ENCODE measurements around the gene CPXM1.
"Not testable (repeated sequence)": the region's sequence is repeated elsewhere in the genome, so short reads cannot be mapped to it uniquely, and the experiment has no call there.

CPXM1 gene

GRCh38 chr20:2800521-2801285 is at the start of gene CPXM1:
TSS of gene CPXM1 (minus strand) at chr20:2800627. CDS start at chr20:2800572, 55 bp downstream.
- peak in 1 of 2 donors; percentile 22 for ATAC-seq

GRCh38 chr20:2849529-2849928 is 49.1 kb upstream of the CPXM1 start:
- peak; percentile 41 to 51 for ATAC-seq

DNA sequence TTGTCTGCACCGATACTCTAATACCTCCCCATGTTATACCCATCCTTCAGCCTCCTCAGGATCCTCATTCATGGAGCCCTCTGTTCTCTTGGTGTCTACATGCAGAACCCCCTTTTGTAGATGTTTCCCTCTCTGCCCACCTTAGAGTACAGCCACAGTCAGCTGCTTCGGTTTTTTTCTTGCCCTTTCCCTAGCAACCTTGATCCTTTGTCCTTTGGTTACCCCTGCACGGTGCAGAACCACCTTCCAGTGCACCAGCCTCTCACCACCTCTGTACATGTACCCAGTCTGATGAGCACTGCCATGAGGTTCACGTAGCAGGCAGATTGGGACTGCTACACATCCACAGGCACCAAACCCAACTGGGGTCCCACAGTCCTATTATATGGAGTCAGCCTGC is 47.4 kb upstream of the CPXM1 start:
- no peak for ATAC-seq

GRCh38 chr20:2846698-2847097 is 46.3 kb upstream of the CPXM1 start:
- ATAC-seq = no peak

DNA sequence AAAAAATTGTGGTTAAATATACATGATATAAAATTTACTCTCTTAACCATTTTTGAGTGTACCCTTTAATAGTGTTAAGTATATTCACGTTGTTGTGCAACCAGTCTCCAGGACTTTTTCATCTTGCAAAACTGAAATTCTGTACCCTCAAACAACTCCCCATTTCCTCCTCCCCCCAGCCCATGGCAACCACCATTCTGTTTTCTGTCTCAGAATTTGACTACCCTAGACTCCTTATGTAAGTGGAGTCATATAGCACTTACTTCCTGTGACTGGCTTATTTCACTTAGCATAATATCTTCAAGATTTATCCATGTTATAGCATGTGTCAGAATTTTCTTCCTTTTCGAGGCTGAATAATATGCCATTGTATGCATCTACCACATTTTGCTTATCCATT is 45.2 kb upstream of the CPXM1 start:
- ATAC-seq = no peak

DNA sequence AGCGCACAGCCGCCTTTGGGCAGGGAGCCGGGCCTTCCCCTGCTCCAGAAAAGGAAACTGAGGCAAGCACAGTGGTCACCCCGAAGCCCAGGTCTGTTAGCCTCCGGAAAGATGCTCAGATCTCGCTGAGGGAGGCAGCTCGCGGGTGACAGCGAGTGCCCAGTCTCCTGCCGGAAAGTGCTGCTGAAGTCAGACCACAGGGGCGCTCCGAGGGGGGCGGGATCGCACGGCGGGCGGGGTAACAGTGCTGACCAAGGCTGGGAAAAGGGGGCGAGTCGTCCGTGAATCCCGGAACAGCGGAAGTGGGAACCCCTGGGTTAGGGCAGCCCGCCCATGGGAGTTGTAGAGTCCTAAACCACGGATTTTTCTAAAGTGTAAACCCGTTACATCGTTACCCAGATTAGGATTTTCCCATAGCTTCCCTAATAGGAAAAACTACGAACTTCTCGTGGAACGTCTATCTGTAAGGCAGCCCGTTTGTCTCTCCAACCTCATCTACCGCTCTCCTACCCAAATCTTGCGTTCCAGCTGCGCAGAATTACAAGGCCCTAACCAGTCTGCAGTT is 40.6 kb upstream of the CPXM1 start:
- ATAC-seq = peak; percentile 21 to 30

GRCh38 chr20:2840138-2840966 is 39.9 kb upstream of the CPXM1 start, which contains the start of the genes PCED1A and VPS16:
TSS of gene PCED1A (minus strand) at chr20:2840655. CDS start at chr20:2839912, 743 bp downstream.
TSS of gene VPS16 (plus strand) at chr20:2840745. CDS start at chr20:2840775, 30 bp downstream.
- peak; percentile 99 for ATAC-seq

DNA sequence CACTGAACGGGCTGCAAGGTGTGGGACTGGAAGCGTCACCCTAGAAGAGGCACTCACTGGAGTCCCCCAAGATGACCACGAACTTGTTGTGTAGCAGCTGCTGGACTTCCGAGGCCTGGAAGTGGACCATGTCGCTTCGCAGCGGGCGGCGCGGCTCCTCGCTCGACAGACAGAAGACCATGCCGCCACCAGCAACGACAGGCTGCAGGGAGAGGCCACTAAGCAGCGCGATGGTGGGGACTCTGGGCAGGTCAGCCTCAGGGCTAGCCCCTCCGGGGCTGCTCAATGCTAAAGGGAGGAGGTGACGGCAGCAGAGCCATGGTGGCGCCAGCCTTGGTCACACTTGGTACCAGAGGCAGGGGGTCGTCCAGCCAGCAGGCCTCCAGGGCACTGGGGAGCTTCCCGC is 39.3 kb upstream of the CPXM1 start:
- ATAC-seq = no peak

DNA sequence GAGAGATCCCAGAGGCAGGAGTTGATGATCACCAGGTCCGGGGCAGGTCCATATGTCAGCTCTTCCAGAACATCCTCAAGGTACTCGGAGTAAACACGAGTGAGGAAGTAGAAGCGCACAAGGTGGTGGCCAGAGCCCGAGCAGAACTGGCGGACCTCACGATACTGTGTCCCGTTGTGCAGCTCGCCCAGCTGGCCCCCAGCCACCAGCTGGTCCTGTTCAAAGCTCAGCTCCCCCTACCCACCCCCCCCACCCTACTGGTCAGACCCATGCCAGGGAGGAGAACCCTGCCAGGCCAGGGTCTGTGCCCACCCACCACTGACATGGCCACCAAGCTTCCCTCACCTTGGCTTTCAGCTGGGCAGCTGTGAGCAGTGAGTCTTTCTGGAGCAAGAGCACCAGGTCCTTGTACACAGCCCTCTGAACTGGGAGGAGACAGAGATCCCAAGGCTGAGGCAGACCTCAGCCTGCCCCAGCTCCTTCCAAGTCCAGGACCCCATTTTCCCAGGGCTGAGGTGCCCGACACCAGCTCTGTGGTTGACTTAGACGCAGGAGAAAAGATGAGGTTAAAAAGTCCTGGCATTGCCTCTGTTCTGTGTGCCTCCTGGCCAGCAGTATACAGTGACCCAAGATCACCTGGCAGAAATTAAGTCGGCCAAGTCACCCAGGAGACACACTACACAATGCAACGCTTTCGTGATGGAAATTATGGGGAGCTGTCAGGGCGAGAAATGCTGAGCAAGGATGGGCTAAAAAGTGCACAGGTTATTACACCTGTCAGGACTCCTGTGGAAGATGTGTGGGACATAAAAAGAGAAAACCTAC is 38.6 kb upstream of the CPXM1 start:
- no peak for ATAC-seq

- no peak for ATAC-seq
Observed at GRCh38 chr20:2838170-2838797, 37.9 kb upstream of the CPXM1 start.

DNA sequence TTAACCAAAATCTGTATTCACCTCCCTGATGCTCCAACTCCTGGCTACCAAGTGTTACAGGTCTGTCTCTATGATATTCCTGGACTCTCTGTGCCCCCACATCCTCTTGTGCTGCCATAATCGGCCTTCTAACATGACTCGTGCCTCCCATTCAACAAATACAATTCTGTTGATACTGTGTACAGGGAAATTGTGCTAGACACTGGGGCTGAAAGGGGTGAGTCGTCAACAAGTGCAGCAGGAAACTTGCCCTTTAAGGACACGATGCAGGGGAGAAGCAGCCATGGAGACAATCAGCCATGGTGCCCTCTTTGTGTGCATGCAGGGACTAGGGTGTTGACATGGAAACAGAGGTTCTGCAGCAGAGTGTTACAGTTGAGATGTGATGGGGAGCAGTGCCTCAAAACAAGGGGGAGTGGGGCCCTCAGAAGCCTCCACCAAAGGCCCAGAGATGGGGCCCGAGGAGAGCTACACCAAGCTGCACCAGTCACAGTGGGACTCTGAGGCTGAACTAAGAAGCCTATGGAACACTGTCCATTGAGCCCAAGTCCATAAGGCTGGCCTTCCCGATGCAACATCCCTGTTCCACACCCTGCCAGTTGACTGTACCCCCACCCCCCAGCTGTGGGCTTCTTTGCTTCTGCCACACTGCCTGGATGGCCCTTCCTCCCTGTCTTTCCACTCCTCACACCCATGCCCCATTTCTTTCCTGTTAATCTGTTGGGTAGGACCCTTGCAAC is 37.0 kb upstream of the CPXM1 start:
- no peak for ATAC-seq

GRCh38 chr20:2836035-2836434 is 35.6 kb upstream of the CPXM1 start:
- no peak for ATAC-seq

GRCh38 chr20:2835331-2835796 is 34.9 kb upstream of the CPXM1 start:
- ATAC-seq = no peak

DNA sequence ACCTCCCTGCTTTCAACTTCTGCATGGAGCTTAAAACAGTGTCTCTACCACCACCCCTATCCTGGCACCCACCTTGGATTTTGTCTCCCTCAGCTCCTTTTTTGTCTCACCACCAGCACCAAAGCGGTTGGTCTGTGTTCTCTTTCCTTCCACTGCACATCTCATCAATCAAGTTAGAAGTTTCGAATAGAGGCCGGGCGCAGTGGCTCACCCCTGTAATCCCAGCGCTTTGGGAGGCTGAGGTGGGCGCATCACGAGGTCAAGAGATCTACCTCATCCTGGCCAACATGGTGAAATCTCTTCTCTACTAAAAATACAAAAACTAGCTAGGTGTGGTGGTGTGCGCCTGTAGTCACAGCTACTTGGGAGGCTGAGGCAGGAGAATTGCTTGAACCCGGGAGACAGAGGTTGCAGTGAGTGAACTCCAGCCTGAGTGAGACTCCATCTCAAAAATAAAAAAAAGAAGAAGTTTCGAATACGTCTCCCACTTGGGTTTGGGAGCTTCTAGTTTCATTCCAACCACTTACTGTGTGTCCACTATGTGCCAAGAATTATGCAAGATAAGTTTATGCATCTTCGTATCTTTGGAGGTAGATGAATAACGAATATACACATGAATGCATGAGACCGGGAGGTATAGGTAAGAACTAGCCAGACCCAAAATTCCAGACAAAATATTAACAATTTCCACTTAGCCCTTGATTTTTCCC is 34.1 kb upstream of the CPXM1 start:
- ATAC-seq = no peak

DNA sequence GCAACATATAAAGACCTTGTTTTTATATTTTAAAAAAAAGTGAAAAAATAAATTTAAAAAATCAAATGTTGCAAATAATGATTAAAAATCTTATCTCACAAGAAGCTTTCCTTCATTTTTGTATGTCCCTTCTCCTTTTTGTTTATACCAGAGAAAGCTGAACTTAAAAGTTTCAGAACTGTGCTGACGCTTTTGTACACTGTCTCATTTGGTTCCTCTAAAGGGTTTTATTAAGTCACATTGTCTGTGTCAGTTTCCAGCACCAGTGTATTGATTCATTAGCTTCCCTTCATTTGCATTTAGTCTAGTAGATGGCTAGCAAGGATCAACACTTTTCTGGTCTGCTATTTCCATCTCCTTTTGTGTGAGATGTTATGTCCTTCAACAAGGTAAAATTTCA is 33.3 kb upstream of the CPXM1 start:
- ATAC-seq = no peak

GRCh38 chr20:2831206-2831605 is 30.8 kb upstream of the CPXM1 start:
- not testable (repeated sequence) for ATAC-seq

- ATAC-seq = no peak
Observed at GRCh38 chr20:2829376-2829775, 28.9 kb upstream of the CPXM1 start.

GRCh38 chr20:2826655-2827054 is 26.2 kb upstream of the CPXM1 start:
- no peak for ATAC-seq

- no peak for ATAC-seq
Observed at GRCh38 chr20:2825761-2826160, 25.3 kb upstream of the CPXM1 start.

DNA sequence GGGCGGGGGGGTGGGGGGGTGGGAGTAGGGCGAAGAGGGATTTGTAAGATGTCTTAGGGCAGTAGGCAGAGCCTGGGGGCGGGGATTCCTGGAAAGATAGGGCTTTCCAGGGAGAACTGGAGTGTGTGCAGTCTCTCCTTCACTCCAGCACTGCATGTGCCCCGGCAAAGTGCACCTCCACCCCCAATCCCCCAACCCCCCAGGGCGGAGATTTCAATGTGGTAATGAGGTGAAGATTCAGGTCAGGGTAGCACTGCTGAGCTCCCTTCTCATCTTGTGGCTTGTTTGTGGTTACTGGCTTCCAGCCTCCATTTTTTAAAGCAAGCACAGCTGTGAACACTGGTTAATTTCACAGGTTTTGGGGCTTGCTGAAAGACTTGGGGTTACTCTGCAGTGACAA is 21.6 kb upstream of the CPXM1 start:
- peak in 1 of 2 donors; percentile 33 for ATAC-seq

Measured in activated CD4-positive, CD25-positive, alpha-beta regulatory T cell treated with anti-CD3 and anti-CD28 coated beads, Interleukin-2, amount 50 U/mL, for 24 hours (primary cell).